ENCODE data around the gene VPS35L.

The VPS35L gene

GRCh38 chr16:19621445-19621844 is 65.9 kb downstream of the VPS35L start:
- H3K27ac ChIP-seq (ENCODE audit: low read depth, low read length) = no peak overlapping the region
- H3K4me1 ChIP-seq (ENCODE audit: control insufficient read depth, insufficient read depth, low read length) = no peaks in the 10 kb centered on the region
- H3K27me3 ChIP-seq (ENCODE audit: control insufficient read depth, insufficient read depth, low read length) = no peaks in the 10 kb centered on the region
- H3K4me3 ChIP-seq (ENCODE audit: low read depth, low read length) = no peak overlapping the region
- no peaks in the 10 kb centered on the region for H3K9me3 ChIP-seq (ENCODE audit: control insufficient read depth, insufficient read depth, low read length)
- H3K36me3 ChIP-seq (ENCODE audit: control insufficient read depth, insufficient read depth, low read length) = peaks cover 16% of the 10 kb centered on the region; the same call in 1 of the 2 replicates
- H3K9ac ChIP-seq (ENCODE audit: low read depth, low read length) = no peak overlapping the region

- no peaks in the 10 kb centered on the region for H3K27me3 ChIP-seq (ENCODE audit: control insufficient read depth, insufficient read depth, low read length)
- no peaks in the 10 kb centered on the region for H3K9me3 ChIP-seq (ENCODE audit: control insufficient read depth, insufficient read depth, low read length)
- no peak overlapping the region for H3K9ac ChIP-seq (ENCODE audit: low read depth, low read length)
- peaks cover 21% of the 10 kb centered on the region for H3K36me3 ChIP-seq (ENCODE audit: control insufficient read depth, insufficient read depth, low read length)
- no peak overlapping the region for H3K4me3 ChIP-seq (ENCODE audit: low read depth, low read length)
- no peak overlapping the region for H3K27ac ChIP-seq (ENCODE audit: low read depth, low read length)
- no peaks in the 10 kb centered on the region for H3K4me1 ChIP-seq (ENCODE audit: control insufficient read depth, insufficient read depth, low read length)
These were observed 69.5 kb downstream of the VPS35L start for GRCh38 chr16:19625039-19625438.

GRCh38 chr16:19636436-19637267 is 81.1 kb downstream of the VPS35L start:
- Histone ChIP-seq H3K4me1 (ENCODE audit: control insufficient read depth, insufficient read depth, low read length) (no peaks in the 10 kb centered on the region), H3K27me3 (ENCODE audit: control insufficient read depth, insufficient read depth, low read length) (no peaks in the 10 kb centered on the region), H3K9me3 (ENCODE audit: control insufficient read depth, insufficient read depth, low read length) (no peaks in the 10 kb centered on the region), H3K9ac (ENCODE audit: low read depth, low read length) (no peak overlapping the region), H3K36me3 (ENCODE audit: control insufficient read depth, insufficient read depth, low read length) (peaks cover 68% of the 10 kb centered on the region), H3K27ac (ENCODE audit: low read depth, low read length) (no peak overlapping the region), H3K4me3 (ENCODE audit: low read depth, low read length) (no peak overlapping the region)

- Histone ChIP-seq H3K4me3 (ENCODE audit: low read depth, low read length) (no peak overlapping the region), H3K9ac (ENCODE audit: low read depth, low read length) (no peak overlapping the region), H3K9me3 (ENCODE audit: control insufficient read depth, insufficient read depth, low read length) (no peaks in the 10 kb centered on the region), H3K36me3 (ENCODE audit: control insufficient read depth, insufficient read depth, low read length) (peaks cover 55% of the 10 kb centered on the region), H3K27ac (ENCODE audit: low read depth, low read length) (no peak overlapping the region), H3K27me3 (ENCODE audit: control insufficient read depth, insufficient read depth, low read length) (no peaks in the 10 kb centered on the region), H3K4me1 (ENCODE audit: control insufficient read depth, insufficient read depth, low read length) (no peaks in the 10 kb centered on the region)
These were observed 84.5 kb downstream of the VPS35L start for GRCh38 chr16:19639986-19640421.

GRCh38 chr16:19642501-19642900 is 87.0 kb downstream of the VPS35L start:
- Histone ChIP-seq H3K27me3 (ENCODE audit: control insufficient read depth, insufficient read depth, low read length) (no peaks in the 10 kb centered on the region), H3K4me1 (ENCODE audit: control insufficient read depth, insufficient read depth, low read length) (no peaks in the 10 kb centered on the region), H3K27ac (ENCODE audit: low read depth, low read length) (no peak overlapping the region), H3K9me3 (ENCODE audit: control insufficient read depth, insufficient read depth, low read length) (no peaks in the 10 kb centered on the region), H3K9ac (ENCODE audit: low read depth, low read length) (no peak overlapping the region), H3K4me3 (ENCODE audit: low read depth, low read length) (no peak overlapping the region), H3K36me3 (ENCODE audit: control insufficient read depth, insufficient read depth, low read length) (peaks cover 40% of the 10 kb centered on the region)

- Histone ChIP-seq H3K4me1 (ENCODE audit: control insufficient read depth, insufficient read depth, low read length) (no peaks in the 10 kb centered on the region), H3K4me3 (ENCODE audit: low read depth, low read length) (no peak overlapping the region), H3K27me3 (ENCODE audit: control insufficient read depth, insufficient read depth, low read length) (no peaks in the 10 kb centered on the region), H3K36me3 (ENCODE audit: control insufficient read depth, insufficient read depth, low read length) (peaks cover 35% of the 10 kb centered on the region), H3K9me3 (ENCODE audit: control insufficient read depth, insufficient read depth, low read length) (no peaks in the 10 kb centered on the region), H3K9ac (ENCODE audit: low read depth, low read length) (no peak overlapping the region), H3K27ac (ENCODE audit: low read depth, low read length) (no peak overlapping the region)
These were observed 89.4 kb downstream of the VPS35L start for GRCh38 chr16:19644877-19645276.

- no peaks in the 10 kb centered on the region for H3K4me1 ChIP-seq (ENCODE audit: control insufficient read depth, insufficient read depth, low read length)
- no peak overlapping the region for H3K9ac ChIP-seq (ENCODE audit: low read depth, low read length)
- H3K9me3 ChIP-seq (ENCODE audit: control insufficient read depth, insufficient read depth, low read length) = no peaks in the 10 kb centered on the region
These were observed 90.1 kb downstream of the VPS35L start for GRCh38 chr16:19645557-19645981.

GRCh38 chr16:19649980-19650379 is 94.5 kb downstream of the VPS35L start:
- Histone ChIP-seq H3K36me3 (ENCODE audit: control insufficient read depth, insufficient read depth, low read length) (peaks cover 54% of the 10 kb centered on the region), H3K9ac (ENCODE audit: low read depth, low read length) (no peak overlapping the region)

More at GRCh38 chr16:19645557-19645981, 90.1 kb downstream of the VPS35L start:
- H3K27me3 ChIP-seq (ENCODE audit: control insufficient read depth, insufficient read depth, low read length) = no peaks in the 10 kb centered on the region
- peaks cover 35% of the 10 kb centered on the region for H3K36me3 ChIP-seq (ENCODE audit: control insufficient read depth, insufficient read depth, low read length)
- H3K27ac ChIP-seq (ENCODE audit: low read depth, low read length) = no peak overlapping the region
- H3K4me3 ChIP-seq (ENCODE audit: low read depth, low read length) = no peak overlapping the region

GRCh38 chr16:19654147-19654546 is 98.6 kb downstream of the VPS35L start:
- H3K9me3 ChIP-seq (ENCODE audit: control insufficient read depth, insufficient read depth, low read length) = no peaks in the 10 kb centered on the region
- H3K27me3 ChIP-seq (ENCODE audit: control insufficient read depth, insufficient read depth, low read length) = no peaks in the 10 kb centered on the region
- H3K36me3 ChIP-seq (ENCODE audit: control insufficient read depth, insufficient read depth, low read length) = peaks cover 57% of the 10 kb centered on the region
- no peak overlapping the region for H3K4me3 ChIP-seq (ENCODE audit: low read depth, low read length)
- H3K9ac ChIP-seq (ENCODE audit: low read depth, low read length) = no peak overlapping the region
- H3K27ac ChIP-seq (ENCODE audit: low read depth, low read length) = no peak overlapping the region
- no peaks in the 10 kb centered on the region for H3K4me1 ChIP-seq (ENCODE audit: control insufficient read depth, insufficient read depth, low read length)

More at GRCh38 chr16:19649980-19650379, 94.5 kb downstream of the VPS35L start:
- Histone ChIP-seq H3K4me1 (ENCODE audit: control insufficient read depth, insufficient read depth, low read length) (no peaks in the 10 kb centered on the region), H3K27me3 (ENCODE audit: control insufficient read depth, insufficient read depth, low read length) (no peaks in the 10 kb centered on the region), H3K27ac (ENCODE audit: low read depth, low read length) (peak overlapping the region; percentile 20), H3K4me3 (ENCODE audit: low read depth, low read length) (no peak overlapping the region), H3K9me3 (ENCODE audit: control insufficient read depth, insufficient read depth, low read length) (no peaks in the 10 kb centered on the region)

- Histone ChIP-seq H3K27me3 (ENCODE audit: control insufficient read depth, insufficient read depth, low read length) (no peaks in the 10 kb centered on the region), H3K9me3 (ENCODE audit: control insufficient read depth, insufficient read depth, low read length) (no peaks in the 10 kb centered on the region), H3K9ac (ENCODE audit: low read depth, low read length) (no peak overlapping the region), H3K4me1 (ENCODE audit: control insufficient read depth, insufficient read depth, low read length) (no peaks in the 10 kb centered on the region), H3K27ac (ENCODE audit: low read depth, low read length) (no peak overlapping the region), H3K36me3 (ENCODE audit: control insufficient read depth, insufficient read depth, low read length) (peaks cover 46% of the 10 kb centered on the region), H3K4me3 (ENCODE audit: low read depth, low read length) (no peak overlapping the region)
These were observed 99.8 kb downstream of the VPS35L start for GRCh38 chr16:19655242-19655777.

GRCh38 chr16:19657831-19658230 is 102.3 kb downstream of the VPS35L start:
- H3K4me1 ChIP-seq (ENCODE audit: control insufficient read depth, insufficient read depth, low read length) = no peaks in the 10 kb centered on the region
- no peak overlapping the region for H3K27ac ChIP-seq (ENCODE audit: low read depth, low read length)
- H3K4me3 ChIP-seq (ENCODE audit: low read depth, low read length) = no peak overlapping the region
- peaks cover 5% of the 10 kb centered on the region; the same call in 1 of the 2 replicates for H3K27me3 ChIP-seq (ENCODE audit: control insufficient read depth, insufficient read depth, low read length)
- peaks cover 37% of the 10 kb centered on the region for H3K36me3 ChIP-seq (ENCODE audit: control insufficient read depth, insufficient read depth, low read length)
- H3K9me3 ChIP-seq (ENCODE audit: control insufficient read depth, insufficient read depth, low read length) = peaks cover 3% of the 10 kb centered on the region; the same call in 1 of the 2 replicates
- H3K9ac ChIP-seq (ENCODE audit: low read depth, low read length) = no peak overlapping the region
